GM19395 (cell line): Measurements from ENCODE around the gene SREBF2.
"Not testable (repeated sequence)": the region's sequence is repeated elsewhere in the genome, so short reads cannot be mapped to it uniquely, and the experiment has no call there.

Source experiments
- ATAC-seq: cut with Tn5 transposase; IDR thresholded peaks from one replicate; pipeline ENCODE4 v1.9.1; 2021; ENCODE audit warnings: mild to moderate bottlenecking, moderate library complexity; ENCODE audit not compliant: unreplicated experiment

Gene SREBF2

DNA sequence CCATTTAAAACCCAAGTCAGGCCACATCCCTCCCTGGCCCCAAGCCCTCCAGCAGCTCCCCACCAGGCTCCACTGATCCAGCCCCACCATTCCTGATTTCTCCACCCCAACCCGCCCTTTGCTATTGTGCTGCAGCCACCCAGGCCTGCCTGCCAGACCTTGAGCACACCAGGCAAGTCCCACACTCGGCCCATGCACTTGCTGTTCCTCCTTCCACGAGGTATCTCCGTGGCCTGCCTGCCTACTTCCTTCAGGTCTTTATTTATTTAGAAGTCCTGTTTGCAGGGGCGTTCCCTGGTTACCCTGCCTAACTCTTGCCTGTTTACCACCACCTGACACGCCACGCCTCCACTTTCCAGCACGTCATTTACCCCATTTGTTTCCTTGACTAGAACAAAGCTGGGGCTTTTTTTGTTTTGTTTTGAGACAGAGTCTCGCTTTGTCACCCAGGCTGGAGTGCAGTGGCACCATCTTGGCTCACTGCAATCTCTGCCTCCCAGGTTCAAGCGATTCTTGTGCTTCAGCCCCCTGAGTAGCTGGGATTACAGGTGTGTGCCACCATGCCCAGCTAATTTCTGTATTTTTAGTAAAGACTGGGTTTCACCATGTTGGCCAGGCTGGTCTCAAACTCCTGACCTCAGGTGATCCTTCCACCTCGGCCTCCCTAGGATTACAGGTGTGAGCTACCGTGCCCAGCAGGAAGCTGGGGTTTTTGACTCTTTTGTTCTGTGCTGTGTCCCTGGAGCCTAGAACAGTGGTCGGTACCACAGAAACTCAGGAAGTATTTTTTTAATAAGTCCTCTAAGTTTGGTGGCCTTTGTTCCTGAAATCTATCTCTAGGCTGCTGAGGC, 107.3 kb downstream of the SREBF2 start:
- peak; percentile 44 for ATAC-seq

DNA sequence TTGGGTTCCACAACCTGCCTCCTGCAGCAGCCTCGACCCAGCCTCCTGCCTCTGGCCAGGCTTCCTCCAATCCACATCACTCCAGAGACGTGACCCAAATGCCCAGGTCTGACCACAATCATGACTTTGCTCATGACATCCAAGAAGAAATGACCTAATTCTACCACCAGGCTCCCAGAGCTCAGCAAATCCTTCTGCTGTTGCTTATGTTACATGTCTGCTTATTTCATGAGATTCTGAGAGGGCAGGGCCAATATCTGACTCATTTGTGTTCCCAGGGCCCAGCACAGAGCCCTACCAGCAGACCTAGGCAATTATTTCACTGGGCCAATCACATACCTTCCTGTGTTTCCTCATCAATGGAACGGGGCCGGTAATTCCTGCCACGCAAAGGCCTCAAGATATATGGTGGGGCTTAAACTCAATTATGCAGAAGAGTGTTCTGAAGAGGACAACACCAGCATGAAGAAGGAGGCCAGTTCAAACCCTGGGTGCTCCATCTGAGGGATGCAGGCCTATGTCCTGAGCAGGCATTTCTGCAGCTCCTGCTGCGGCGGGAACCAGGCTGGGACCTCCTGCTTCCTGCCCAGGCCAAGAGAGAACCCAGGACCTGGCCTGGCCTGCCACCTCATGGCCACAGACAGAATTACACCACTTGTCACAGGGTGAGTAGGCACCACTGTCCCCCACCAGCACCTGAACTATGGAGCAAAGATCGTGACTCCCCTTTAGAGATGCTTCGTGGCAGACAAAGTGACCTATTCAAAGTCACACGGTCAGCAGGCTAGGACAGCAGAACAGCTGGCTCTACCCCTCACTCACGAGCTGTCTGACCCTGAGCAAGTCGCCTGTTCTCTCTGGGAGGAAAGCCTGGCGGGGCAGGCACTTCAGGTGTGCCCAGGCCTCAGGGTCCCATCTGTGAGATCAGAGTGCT, 108.2 kb downstream of the SREBF2 start:
- ATAC-seq, result no peak

DNA sequence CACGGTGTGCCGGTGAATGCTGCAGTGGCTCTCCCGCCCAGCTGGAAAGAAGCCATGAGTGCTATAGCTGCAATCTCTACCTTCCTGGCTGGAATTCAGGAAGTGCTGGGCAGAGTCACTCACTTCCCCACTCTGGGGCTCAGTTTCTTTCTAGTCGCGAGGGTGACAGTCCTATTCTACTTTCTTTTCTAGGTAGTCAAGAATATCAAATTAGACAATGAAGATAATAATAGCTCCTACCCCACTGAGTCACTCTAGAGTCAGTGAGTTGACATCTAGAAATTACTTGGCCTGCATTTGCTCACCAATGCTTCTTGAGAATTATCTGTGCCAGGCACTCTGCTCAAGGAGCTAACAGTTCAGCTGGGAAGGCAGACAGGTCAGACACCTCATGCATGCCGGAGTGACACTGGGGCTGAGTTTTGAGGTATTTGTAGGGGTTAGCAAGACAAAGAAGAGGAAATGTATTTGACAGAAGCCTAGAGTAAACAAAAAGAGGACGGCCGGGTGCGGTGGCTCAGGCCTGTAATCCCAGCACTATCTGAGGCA, 110.8 kb downstream of the SREBF2 start:
- no peak for ATAC-seq

DNA sequence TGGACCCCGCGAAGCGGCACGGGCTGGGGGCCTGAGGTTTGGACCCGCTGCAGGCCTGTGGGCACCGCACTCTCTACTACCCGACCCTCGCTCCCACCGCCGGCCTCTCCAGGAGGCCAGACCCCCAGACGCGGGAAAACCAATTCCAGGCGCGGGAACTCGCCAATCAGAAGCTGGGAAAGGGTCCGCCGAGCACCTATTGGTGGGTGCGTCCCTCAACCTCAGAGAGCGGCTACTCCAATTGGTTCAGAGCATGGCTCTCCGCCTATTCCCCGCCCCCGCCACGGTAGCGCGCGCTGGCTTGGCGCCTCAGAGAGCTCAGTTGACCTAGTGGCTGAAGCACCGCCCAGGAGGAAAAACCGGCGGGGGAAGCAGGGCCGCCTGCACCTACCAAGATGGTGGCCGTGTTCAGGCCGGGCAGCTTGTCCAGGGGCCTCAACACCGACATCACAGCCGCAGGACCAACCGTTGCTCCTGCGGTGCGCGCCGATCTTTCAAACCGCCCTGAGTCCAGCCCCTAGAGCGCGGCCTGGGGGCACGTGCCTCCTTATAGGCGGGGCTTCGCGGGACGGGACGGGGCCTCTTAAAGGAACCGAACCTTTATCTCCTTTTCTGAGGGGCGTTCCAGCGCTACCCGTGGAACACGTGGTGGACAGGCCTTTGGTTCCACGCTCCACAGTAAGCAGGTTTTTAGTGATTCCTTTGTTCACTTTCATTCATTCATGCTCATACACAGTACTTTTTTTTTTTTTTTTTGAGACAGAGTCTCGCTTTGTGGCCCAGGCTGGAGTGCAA, 113.9 kb downstream of the SREBF2 start, which contains the start of gene CENPM:
CENPM (minus strand) TSS at position 524 of the 795 bp plus-strand sequence; CDS start at position 448, 76 bp downstream.
- ATAC-seq, result peak; percentile 79

DNA sequence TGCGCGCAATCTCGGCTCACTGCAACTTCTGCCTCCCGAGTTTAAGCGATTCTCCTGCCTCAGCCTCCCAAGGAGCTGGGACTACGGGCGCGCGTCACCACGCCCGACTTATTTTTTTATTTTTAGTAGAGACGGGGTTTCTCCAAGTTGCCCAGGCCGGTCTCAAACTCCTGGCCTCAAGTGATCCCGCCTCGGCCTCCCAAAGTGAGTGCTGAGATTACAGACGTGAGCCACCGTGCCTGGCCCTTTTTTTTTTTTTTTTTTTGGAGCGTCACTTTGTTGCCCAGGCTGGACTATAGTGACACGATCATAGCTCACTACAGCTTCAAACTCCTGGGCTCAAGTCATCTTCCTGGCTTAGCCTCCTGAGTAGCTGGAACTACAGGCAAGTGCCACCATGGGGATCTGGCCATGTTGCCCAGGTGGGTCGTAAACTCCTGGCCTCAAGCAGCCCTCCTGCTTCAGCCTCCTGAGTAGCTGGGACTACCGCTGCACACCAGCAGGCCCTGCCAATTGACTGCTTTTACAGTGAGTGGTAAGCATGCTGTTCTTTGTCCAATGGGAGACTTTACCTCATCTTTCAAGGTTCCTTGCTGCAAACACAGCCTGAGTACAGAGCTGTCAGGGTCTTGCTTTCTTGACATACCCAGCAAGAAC, 114.6 kb downstream of the SREBF2 start:
- ATAC-seq, result no peak

DNA sequence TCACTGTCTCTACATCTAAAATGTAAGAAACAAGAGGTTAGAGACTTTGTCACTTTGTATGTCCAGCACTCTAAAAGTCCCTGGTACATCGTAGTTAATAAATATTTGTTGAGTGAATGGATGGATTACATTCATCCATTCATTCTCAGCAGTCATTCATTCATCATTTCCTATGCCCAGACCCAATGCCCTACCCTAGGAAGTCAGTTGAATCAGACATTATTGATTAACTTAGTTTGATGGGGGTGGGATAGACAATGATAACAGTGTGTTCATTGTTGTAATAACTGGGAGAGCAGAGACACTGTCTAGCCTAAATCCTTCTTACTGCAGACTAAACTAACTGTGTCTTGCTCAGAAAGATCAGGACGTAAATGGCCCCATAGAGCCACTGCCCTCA, 115.2 kb downstream of the SREBF2 start:
- ATAC-seq, result no peak

DNA sequence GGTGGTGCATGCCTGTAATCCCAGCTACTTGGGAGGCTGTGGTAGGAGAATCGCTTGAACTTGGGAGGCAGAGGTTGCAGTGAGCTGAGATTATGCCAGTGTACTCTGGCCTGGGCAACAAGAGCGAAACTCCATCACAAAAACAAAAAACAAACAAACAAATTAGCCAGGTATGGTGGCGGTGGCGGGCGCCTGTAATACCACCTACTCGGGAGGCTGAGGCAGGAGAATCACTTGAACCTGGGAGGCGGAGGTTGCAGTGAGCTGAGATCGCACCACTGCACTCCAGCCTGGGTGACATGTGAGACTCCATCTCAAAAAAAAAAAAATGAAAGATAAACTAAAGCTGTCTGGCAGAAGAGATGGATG, 116.0 kb downstream of the SREBF2 start:
- ATAC-seq, result not testable (repeated sequence)

DNA sequence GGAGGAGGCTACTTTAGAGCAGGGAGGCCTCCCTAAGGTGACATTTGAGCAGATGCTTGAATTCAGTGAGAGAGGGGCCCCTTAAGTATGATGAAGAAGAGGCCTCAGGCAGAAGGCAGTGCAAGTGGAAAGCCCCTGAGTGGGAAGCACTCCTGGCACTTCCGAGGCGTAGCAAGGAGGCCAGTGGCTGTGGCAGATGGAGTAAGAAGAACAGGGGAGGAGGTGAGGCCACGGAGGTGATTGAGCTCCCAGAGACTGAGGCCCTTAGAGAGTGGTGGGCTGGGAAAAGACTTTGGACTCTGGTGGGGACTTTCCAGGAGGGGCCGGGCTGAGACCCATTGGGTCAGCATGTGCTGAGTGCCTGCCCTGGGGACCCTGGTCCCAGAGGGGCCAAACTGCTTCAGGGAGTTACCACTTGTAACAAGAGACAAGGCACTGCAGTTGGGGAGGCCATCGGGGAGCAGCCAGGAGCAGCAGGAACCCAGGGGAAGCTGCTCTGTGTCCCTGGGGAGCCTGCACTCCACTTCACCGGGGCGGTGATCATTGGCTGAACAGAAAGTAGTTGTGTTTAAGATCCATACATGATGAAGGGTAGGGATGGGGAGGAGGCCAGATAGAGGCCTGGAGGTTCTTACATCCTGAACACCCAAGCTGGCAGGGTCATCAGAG, 116.5 kb downstream of the SREBF2 start:
- no peak for ATAC-seq

DNA sequence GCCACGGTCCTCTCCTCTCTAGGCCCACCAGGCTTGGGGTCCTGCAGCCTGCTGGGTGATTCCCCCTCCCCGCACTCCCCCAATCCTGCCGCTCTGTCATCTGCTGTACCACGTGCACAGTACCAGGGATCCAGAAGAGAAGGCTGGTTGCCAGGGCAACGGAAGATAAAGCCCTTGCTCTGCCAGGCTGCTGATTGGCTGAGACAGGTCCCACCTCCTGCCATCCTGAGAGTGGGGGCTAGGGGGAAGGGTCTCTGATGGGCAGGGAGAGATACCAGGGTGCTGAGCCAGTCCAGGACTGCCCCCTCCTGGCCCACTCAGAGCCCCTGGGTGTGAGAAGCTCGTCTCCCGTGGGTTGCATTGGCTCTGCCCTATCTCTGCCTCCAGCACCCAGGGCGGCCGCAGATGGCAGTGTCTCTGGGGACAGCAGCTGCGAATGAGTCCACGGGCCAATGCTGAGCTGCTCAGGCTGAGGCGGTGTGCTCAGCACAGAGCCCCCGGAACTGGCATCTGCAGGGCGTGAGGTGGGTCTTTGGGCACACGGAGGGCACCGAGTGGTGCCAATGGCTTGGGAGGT, 119.1 kb downstream of the SREBF2 start, which contains the start of gene SMIM45:
SMIM45 (plus strand) TSS at position 253 of the 577 bp plus-strand sequence.
- ATAC-seq, result no peak

DNA sequence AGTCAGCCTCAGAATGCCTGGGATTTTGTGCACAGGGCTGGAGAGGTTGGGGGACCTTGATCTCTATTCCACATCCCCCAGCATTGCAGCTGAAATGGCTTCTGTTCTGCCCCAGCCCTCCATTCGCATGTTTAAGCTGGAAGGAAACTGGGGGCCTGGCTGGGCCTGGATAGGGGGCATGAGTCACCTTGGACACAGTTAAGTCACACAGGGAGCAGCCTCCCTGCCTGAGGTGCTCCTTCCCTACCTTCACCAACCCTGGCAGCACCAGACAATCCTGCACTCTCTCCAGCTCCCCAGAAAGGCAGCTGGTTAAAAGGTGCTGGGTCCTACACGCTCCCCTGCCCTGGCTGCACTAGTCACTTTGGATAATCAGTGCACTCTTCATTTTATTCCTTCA, 119.8 kb downstream of the SREBF2 start:
- ATAC-seq, result no peak
